Small intestine (tissue), 7 donors: ENCODE measurements around the gene ANKRD44. TPM values are rescaled to one million over a fixed set of nuclear protein-coding genes. Genes with fewer than 3 reads are reported as not detected.

Experiments
- DNase-seq, 2 donors: peaks; one replicate each; pipeline versions ENCODE4 v3.0.0 to v3.0.0-alpha.2; 2013
- FAIRE-seq: peaks from 2 replicates; lab custom pipeline; 2012; peaks lifted over from hg19 to GRCh38; lab: Jason Lieb, UNC
- H3K27ac ChIP-seq, 3 donors: one replicate each; pipeline ENCODE4 v1.5.1; 2013; ENCODE audit warnings: low read length in 2 of 3, mild to moderate bottlenecking in 2 of 3, control low read depth in 1 of 3, inconsistent platforms in 1 of 3, low read depth in 1 of 3, moderate library complexity in 1 of 3
- H3K27me3 ChIP-seq, 3 donors: one replicate each; pipeline ENCODE4 v1.6.1; 2013; ENCODE audit warnings: low read length in 3 of 3, inconsistent platforms in 1 of 3; ENCODE audit not compliant: control insufficient read depth in 3 of 3, insufficient read depth in 3 of 3
- H3K36me3 ChIP-seq, 3 donors: one replicate each; pipeline ENCODE4 v1.6.1; 2013; ENCODE audit warnings: low read length in 3 of 3, inconsistent platforms in 1 of 3, low read depth in 1 of 3, mild to moderate bottlenecking in 1 of 3, moderate library complexity in 1 of 3; ENCODE audit not compliant: control insufficient read depth in 3 of 3, insufficient read depth in 2 of 3
- H3K4me1 ChIP-seq, 3 donors: one replicate each; pipeline ENCODE4 v1.6.1; 2013; ENCODE audit warnings: low read length in 2 of 3, inconsistent platforms in 1 of 3, low read depth in 1 of 3, mild to moderate bottlenecking in 1 of 3, moderate library complexity in 1 of 3; ENCODE audit not compliant: control insufficient read depth in 3 of 3, insufficient read depth in 2 of 3
- H3K4me3 ChIP-seq, 3 donors: one replicate each; pipeline ENCODE4 v1.5.1; 2013; ENCODE audit warnings: low read length in 3 of 3, control low read depth in 1 of 3, inconsistent platforms in 1 of 3, low read depth in 1 of 3, mild to moderate bottlenecking in 1 of 3, moderate library complexity in 1 of 3
- H3K9me3 ChIP-seq, 2 donors: one replicate each; pipeline ENCODE4 v1.6.1; 2013; ENCODE audit warnings: low read depth in 1 of 2, low read length in 1 of 2; ENCODE audit not compliant: control insufficient read depth in 2 of 2, insufficient read depth in 1 of 2
- WGBS, 3 donors: extraction: QIAGEN DNeasy Blood & Tissue Kit; methylation state at CpG; one replicate each; pipeline ENCODE4 v1.1.7; 2013; 5-methylcytosine and 5-hydroxymethylcytosine counted together
- polyA plus RNA-seq, 4 donors: library from polyadenylated mRNA; stranded (reverse) in 3 of 4; unstranded in 1 of 4; fragments of 200-250 nt in 3 of 4; fragments of 120-200 nt in 1 of 4; gene quantifications; one replicate each; pipeline versions ENCODE4 v1.2.1 to v1.2.3, GENCODE V29; 2013
- donor health status: healthy with polysubstance abuse.
- donor health status: control.
- donor health status: control.
- donor health status: Bipolar disorder and iron deficiency.
- donor health status: healthy.

Gene ANKRD44
- polyA plus RNA-seq, 4 donors = 0.89 to 5.2 (median 1.7) TPM

GRCh38 chr2:196971574-196972279 is 338.9 kb downstream of the ANKRD44 start:
- Histone ChIP-seq H3K9me3 (no peaks in the 10 kb centered on the region), H3K4me3 (no peak overlapping the region), H3K36me3 (no peaks in the 10 kb centered on the region), H3K4me1 (peaks cover 0 to 13% (median 2%) of the 10 kb centered on the region in 3 donors), H3K27me3 (no peaks in the 10 kb centered on the region), H3K27ac (no peak overlapping the region)
- DNase-seq = no peak
- FAIRE-seq = no peak
- 64 to 78% (median 75%) methylated on average over 3 of the region's 3 CpGs for WGBS, 3 donors

DNA sequence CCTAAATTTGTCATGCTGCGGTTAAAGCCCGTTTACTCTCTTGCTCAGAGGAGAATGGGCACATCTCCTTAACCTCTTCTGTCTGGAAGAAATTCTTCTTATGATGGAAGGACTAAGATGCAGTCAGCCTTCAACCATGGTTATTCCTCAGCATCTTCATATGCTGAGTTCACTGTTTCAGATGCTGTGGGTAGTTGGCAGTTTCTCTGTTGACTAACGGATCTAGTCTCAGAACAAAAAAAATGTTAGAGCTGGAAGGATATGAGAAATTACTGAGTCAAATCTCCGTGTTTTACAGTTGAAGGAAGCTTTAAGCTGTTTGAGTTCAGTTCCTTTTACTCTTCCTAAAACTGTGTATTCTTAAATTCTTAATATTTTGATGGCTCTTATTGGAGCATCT is 340.5 kb downstream of the ANKRD44 start:
- no peak for DNase-seq
- Histone ChIP-seq H3K27ac (no peak overlapping the region), H3K9me3 (no peaks in the 10 kb centered on the region), H3K4me3 (no peak overlapping the region), H3K4me1 (peaks cover 0 to 13% (median 2%) of the 10 kb centered on the region in 3 donors), H3K36me3 (no peaks in the 10 kb centered on the region), H3K27me3 (no peaks in the 10 kb centered on the region)
- no peak for FAIRE-seq
- 69 to 92% (median 76%) methylated on average over 4 of the region's 4 CpGs for WGBS, 3 donors

DNA sequence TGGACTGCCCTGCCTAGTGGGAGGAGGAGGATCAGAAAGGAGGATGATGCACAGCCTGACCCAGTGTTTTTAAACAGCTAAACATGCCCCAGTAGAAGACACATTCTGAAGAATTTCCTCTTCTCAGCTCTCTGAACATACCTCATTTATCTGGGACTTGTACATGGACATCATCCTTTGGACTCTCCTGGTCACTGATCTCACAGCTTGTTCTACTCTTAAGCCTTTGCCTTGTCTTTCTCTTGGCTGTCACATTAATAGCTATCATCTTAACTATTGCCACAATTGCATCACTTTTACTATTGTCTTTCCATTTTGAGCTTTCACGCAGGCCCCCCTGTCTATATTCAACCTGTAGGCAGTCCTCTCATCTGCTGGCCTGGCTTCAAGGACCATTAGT is 342.1 kb downstream of the ANKRD44 start:
- Histone ChIP-seq H3K27me3 (no peaks in the 10 kb centered on the region), H3K27ac (peak overlapping the region in 1 of 3 donors; percentile 41), H3K36me3 (no peaks in the 10 kb centered on the region), H3K4me1 (peaks cover 0 to 13% (median 5%) of the 10 kb centered on the region in 3 donors), H3K4me3 (no peak overlapping the region), H3K9me3 (no peaks in the 10 kb centered on the region)
- peak; percentile 46 to 70 for DNase-seq
- WGBS, 3 donors = 89 to 100% (median 94%) methylated on average over 1 of the region's 1 CpG
- no peak for FAIRE-seq

DNA sequence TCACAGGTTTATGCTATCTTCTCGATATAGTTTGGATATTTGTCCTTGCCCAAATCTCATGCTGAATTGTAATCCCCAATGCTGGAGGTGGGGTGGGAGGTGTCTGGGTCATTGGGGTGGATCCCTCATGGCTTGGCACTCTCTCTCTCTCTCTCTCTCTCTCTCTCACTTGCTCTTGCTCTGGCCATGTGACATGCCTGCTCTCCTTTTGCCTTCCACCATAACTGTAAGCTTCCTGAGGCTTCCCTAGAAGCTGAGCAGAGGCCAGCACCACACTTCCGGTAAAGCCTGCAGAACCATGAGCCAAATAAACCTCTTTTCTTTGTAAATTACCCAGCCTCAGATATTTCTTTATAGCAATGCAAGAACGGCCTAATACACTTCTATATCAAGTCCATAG is 342.8 kb downstream of the ANKRD44 start:
- 80 to 95% (median 92%) methylated on average over 3 of the region's 3 CpGs for WGBS, 3 donors

DNA sequence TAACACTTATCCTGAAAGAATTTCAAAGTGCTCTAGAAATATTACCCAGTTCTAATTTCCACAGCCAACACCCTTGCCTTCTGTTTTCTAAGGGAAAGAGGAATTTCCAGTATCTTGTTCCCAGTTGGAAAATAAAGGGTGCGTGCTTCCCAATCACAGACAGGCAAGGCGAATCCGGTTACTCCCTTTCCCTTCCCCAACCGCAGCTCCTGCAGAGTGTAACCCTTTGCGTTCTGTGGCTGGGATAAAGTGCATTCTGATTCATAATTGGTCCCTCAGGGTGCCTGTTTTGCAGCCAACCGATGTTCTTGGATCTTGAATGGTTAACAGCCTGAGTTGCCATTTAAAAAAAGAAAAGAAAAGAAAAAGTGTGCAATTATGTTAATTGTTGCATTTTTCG is 343.5 kb downstream of the ANKRD44 start:
- H3K4me3 ChIP-seq = peak overlapping the region in 2 of 3 donors; percentile 9 to 19
- WGBS, 3 donors = 17 to 33% (median 31%) methylated on average over 7 of the region's 7 CpGs
- H3K36me3 ChIP-seq = no peaks in the 10 kb centered on the region
- FAIRE-seq (no peak), DNase-seq (peak; percentile 24 to 40)
- H3K4me1 ChIP-seq = peaks cover 0 to 13% (median 5%) of the 10 kb centered on the region in 3 donors
- no peaks in the 10 kb centered on the region for H3K9me3 ChIP-seq
- H3K27ac ChIP-seq = peak overlapping the region in 2 of 3 donors; percentile 7 to 49
- no peaks in the 10 kb centered on the region for H3K27me3 ChIP-seq

More for the DNA sequence above, 342.8 kb downstream of the ANKRD44 start:
- FAIRE-seq = no peak
- Histone ChIP-seq H3K27ac (no peak overlapping the region), H3K4me1 (peaks cover 0 to 13% (median 5%) of the 10 kb centered on the region in 3 donors), H3K36me3 (no peaks in the 10 kb centered on the region), H3K4me3 (no peak overlapping the region), H3K27me3 (no peaks in the 10 kb centered on the region), H3K9me3 (no peaks in the 10 kb centered on the region)
- no peak for DNase-seq

- FAIRE-seq = no peak
- WGBS, 3 donors = 10 to 51% (median 39%) methylated on average over 3 of the region's 3 CpGs
- H3K9me3 ChIP-seq = no peaks in the 10 kb centered on the region
- H3K27ac ChIP-seq = peak overlapping the region in 2 of 3 donors; percentile 18 to 37
- peaks cover 0 to 13% (median 5%) of the 10 kb centered on the region in 3 donors for H3K4me1 ChIP-seq
- DNase-seq = peak; percentile 66 to 73
- no peaks in the 10 kb centered on the region for H3K27me3 ChIP-seq
- no peaks in the 10 kb centered on the region for H3K36me3 ChIP-seq
- H3K4me3 ChIP-seq = no peak overlapping the region
Observed at GRCh38 chr2:196966061-196966460, 344.5 kb downstream of the ANKRD44 start.

- no peak overlapping the region for H3K4me3 ChIP-seq
- no peak for FAIRE-seq
- peak overlapping the region in 2 of 3 donors; percentile 18 to 37 for H3K27ac ChIP-seq
- WGBS, 3 donors = 23 to 61% (median 54%) methylated on average over 4 of the region's 4 CpGs
- H3K4me1 ChIP-seq = peaks cover 0 to 13% (median 5%) of the 10 kb centered on the region in 3 donors
- H3K9me3 ChIP-seq = no peaks in the 10 kb centered on the region
- H3K27me3 ChIP-seq = no peaks in the 10 kb centered on the region
- no peaks in the 10 kb centered on the region for H3K36me3 ChIP-seq
- DNase-seq = no peak
Observed at GRCh38 chr2:196965651-196966050, 344.9 kb downstream of the ANKRD44 start.

- H3K36me3 ChIP-seq = no peaks in the 10 kb centered on the region
- H3K9me3 ChIP-seq = no peaks in the 10 kb centered on the region
- peak; percentile 20 to 60 for DNase-seq
- FAIRE-seq = no peak
- no peak overlapping the region for H3K4me3 ChIP-seq
- H3K27me3 ChIP-seq = no peaks in the 10 kb centered on the region
- no peak overlapping the region for H3K27ac ChIP-seq
- peaks cover 0 to 23% (median 5%) of the 10 kb centered on the region in 3 donors for H3K4me1 ChIP-seq
- WGBS, 3 donors = 24 to 80% (median 50%) methylated on average over 1 of the region's 1 CpG
Observed at GRCh38 chr2:196963961-196964360, 346.6 kb downstream of the ANKRD44 start.
